Measurements from ENCODE around the gene ELF2. TPM values are rescaled to one million over a fixed set of nuclear protein-coding genes. Genes with fewer than 3 reads are reported as not detected.
"Not testable (repeated sequence)": the region's sequence is repeated elsewhere in the genome, so short reads cannot be mapped to it uniquely, and the experiment has no call there.

The ELF2 gene
- total RNA-seq, 4 donors from 2014 or later, result 39.0 to 89.5 (median 48.7) TPM

DNA sequence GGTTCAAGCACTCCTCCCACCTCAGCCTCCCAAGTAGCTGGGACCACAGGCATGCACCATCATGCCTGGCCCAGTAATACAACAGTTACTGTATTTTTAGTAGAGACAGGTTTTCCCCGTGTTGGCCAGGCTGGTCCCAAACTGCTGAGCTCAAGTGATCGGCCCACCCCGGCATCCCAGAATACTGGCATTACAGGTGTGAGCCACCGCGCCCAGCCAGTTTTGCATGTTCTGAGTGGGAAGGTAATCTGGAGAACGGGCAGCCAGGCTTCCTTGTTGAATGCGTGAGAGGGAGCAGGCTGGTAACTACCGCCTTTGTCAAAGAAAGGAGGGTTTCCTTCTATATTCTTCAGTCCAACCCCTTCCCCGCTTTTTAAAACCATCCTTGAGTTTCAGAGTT lies 152.3 kb downstream of the ELF2 start:
- DNase-seq (ENCODE audit: low spot score), result no peak
- no peak for ATAC-seq (ENCODE audit: low FRiP score)
- TF ChIP-seq, protein P1, sequence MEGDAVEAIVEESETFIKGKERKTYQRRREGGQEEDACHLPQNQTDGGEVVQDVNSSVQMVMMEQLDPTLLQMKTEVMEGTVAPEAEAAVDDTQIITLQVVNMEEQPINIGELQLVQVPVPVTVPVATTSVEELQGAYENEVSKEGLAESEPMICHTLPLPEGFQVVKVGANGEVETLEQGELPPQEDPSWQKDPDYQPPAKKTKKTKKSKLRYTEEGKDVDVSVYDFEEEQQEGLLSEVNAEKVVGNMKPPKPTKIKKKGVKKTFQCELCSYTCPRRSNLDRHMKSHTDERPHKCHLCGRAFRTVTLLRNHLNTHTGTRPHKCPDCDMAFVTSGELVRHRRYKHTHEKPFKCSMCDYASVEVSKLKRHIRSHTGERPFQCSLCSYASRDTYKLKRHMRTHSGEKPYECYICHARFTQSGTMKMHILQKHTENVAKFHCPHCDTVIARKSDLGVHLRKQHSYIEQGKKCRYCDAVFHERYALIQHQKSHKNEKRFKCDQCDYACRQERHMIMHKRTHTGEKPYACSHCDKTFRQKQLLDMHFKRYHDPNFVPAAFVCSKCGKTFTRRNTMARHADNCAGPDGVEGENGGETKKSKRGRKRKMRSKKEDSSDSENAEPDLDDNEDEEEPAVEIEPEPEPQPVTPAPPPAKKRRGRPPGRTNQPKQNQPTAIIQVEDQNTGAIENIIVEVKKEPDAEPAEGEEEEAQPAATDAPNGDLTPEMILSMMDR (IDR thresholded peaks at IDR 0.05), result no peak

DNA sequence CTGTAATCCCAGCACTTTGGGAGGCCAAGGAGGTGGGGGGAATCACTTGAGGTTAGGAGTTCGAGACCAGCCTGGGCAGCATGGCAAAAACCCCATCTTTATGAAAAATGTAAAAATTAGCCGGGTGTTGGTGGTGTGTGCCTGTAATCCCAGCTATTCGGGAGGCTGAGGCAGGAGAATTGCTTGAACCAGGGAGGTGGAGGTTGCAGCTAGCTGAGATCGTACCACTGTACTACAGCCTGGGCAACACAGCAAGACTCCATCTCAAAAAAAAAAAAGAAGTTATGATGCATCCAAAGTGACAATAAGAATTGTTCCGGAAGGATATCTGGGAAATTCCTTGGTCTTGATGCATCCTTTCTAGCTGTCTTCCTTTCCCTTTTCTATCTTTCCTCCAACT lies 154.2 kb downstream of the ELF2 start:
- DNase-seq (ENCODE audit: low spot score) (no peak), ATAC-seq (ENCODE audit: low FRiP score) (no peak)
- TF ChIP-seq, protein P1 (IDR thresholded peaks at IDR 0.05), result no peak

DNA sequence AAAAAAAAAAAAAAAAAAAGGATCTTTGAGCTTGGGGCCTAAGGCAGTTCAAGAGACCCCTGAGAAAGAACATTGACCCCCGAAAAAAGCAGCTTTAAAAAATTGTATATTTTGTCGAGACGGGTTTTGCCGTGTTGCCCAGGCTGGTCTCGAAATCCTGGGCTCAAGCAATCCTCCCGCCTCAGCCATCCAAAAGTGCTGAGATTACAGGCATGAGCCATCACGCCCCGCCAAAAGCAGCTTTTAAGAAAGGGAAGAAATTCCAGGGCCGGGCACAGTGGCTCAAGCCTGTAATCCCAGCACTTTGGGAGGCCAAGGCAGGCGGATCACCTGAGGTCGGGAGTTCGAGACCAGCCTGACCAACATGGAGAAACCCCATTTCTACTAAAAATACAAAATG lies 155.9 kb downstream of the ELF2 start:
- not testable (repeated sequence) for ATAC-seq (ENCODE audit: low FRiP score); DNase-seq (ENCODE audit: low spot score)

DNA sequence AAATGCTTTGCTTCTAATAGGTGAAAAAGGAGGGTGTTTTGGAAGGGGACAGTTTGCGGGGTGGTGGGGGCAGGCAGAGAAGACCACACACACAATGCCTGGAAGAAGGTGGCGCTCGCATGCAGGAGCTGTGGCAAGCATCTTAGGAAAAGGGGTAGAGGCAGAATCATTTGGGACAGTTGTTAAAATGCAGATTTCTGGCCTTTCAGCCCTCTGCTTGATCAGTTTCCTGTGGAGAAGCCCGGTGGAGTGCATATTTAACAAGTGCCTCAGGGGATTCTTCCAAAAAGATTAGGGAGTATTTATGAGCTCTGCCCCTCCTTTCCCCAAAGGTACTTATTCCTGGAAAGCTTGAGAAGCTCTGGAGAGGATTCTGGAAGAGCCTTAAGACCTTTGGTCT lies 156.6 kb downstream of the ELF2 start:
- TF ChIP-seq, protein P1 (IDR thresholded peaks at IDR 0.05), result no peak
- ATAC-seq (ENCODE audit: low FRiP score) (no peak), DNase-seq (ENCODE audit: low spot score) (no peak)

DNA sequence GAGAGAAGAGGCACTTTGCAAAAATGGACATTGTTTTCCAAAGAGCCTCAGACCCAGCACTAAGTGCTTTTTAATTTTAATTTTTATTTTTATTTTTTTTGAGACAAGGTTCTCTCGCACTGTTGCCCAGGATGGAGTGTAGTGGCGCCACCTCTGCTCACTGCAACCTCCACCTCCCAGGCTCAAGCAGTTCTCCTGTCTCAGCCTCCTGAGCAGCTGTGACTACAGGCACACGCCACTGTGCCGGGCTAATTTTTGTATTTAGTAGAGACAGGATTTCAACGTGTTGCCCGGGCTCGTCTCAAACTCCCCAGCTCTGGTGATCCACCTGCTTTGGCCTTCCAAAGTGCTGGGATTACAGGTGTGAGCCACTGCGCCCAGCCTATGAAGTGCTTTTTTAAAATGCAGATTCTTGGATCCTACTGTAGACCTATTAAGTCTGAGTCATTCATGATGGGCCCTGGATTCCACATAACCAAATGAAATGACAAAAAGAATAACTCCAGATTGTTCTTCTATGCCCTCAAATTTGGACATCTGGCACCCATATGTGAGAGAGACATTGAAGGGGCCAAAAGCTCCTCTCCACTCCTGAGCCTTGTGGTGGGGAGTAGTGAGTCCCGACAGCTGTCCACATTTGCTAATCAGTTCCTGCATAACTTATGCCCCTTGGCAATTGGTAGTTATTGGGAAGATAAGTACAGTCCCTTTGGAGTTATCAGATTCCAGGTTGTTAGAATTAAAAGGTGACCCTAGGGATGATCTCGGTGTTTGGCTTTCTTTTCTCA lies 157.9 kb downstream of the ELF2 start:
- TF ChIP-seq, protein P1 (IDR thresholded peaks at IDR 0.05), result no peak
- DNase-seq (ENCODE audit: low spot score), result no peak
- no peak for ATAC-seq (ENCODE audit: low FRiP score)

DNA sequence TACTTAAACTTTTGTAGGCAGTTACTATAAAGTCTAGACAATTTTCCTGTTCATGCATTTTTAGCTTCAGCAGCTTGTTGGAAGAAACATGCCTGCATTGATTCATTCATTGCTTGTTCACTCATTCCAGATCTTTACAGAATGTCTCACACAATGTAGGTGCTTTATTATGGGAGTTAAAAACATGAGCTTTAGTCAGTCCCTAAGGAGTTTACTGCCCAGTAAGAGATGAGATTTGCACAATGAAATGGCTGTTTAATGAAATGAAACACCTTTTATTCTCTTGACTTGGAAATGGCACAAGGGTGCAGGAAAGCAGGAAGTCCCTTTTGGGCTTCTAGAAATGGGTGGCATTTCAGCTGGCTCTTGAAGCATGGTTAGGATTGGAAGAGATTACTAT lies 158.5 kb downstream of the ELF2 start:
- no peak for DNase-seq (ENCODE audit: low spot score)
- ATAC-seq (ENCODE audit: low FRiP score), result no peak
- TF ChIP-seq, protein P1 (IDR thresholded peaks at IDR 0.05), result no peak

DNA sequence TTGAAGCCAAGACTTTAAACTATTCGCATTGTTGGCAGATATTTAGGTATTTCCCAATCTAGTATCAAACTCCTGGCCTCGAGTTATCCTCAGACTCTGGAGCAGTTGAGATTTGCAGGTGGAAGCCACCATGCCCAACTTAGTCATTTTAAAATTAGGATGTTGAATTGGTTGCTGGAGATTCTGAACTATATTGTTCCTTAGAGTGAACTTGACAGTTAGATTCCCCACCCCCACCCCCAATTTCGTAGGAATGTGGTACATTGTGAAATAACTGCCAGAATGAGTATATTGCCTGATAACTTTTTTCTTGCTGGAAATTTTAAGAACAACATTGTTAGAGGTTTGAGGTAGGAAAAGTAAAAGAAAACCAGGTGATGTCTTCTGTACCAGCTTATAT lies 159.2 kb downstream of the ELF2 start:
- ATAC-seq (ENCODE audit: low FRiP score) (no peak), DNase-seq (ENCODE audit: low spot score) (no peak)
- TF ChIP-seq, protein P1 (IDR thresholded peaks at IDR 0.05), result no peak

Data from omental fat pad (tissue), 4 donors.